Measurements from ENCODE around the gene CRY2.

CRY2 gene

GRCh38 chr11:45919806-45920530 is 72.7 kb downstream of the CRY2 start:
- no peak for DNase-seq

GRCh38 chr11:45920531-45921477 is 73.5 kb downstream of the CRY2 start:
- DNase-seq, result no peak

GRCh38 chr11:45921561-45922424 is 74.5 kb downstream of the CRY2 start:
- DNase-seq, result no peak

- no peak for DNase-seq
Measured at GRCh38 chr11:45922425-45923082, 75.3 kb downstream of the CRY2 start, which contains the start of gene LARGE2. Gene LARGE2, plus strand, starts transcription at chr11:45922656. Its CDS starts 227 bp downstream, at chr11:45922883.

GRCh38 chr11:45924036-45924915 is 77.0 kb downstream of the CRY2 start:
- no peak for DNase-seq

GRCh38 chr11:45924927-45925326 is 77.7 kb downstream of the CRY2 start:
- no peak for DNase-seq

GRCh38 chr11:45925550-45925949 is 78.3 kb downstream of the CRY2 start:
- DNase-seq, result no peak

GRCh38 chr11:45926001-45926401 is 78.7 kb downstream of the CRY2 start:
- no peak for DNase-seq

GRCh38 chr11:45926536-45927331 is 79.5 kb downstream of the CRY2 start:
- DNase-seq, result no peak

- peak; percentile 11 for DNase-seq
Measured at GRCh38 chr11:45927332-45927683, 80.0 kb downstream of the CRY2 start.

- no peak for DNase-seq
Measured at GRCh38 chr11:45927684-45928413, 80.6 kb downstream of the CRY2 start.

GRCh38 chr11:45928535-45929215 is 81.4 kb downstream of the CRY2 start:
- no peak for DNase-seq

GRCh38 chr11:45929486-45930030 is 82.3 kb downstream of the CRY2 start:
- no peak for DNase-seq

GRCh38 chr11:45930031-45930794 is 82.9 kb downstream of the CRY2 start:
- peak; percentile 59 for DNase-seq

- no peak for DNase-seq
Measured at GRCh38 chr11:45930951-45931570, 83.8 kb downstream of the CRY2 start.

- DNase-seq, result peak; percentile 59
Measured at GRCh38 chr11:45931739-45932138, 84.5 kb downstream of the CRY2 start.

- DNase-seq, result no peak
Measured at GRCh38 chr11:45932217-45932616, 84.9 kb downstream of the CRY2 start.
